ENCODE results near the gene ZNRD2. TPM values are rescaled to one million over a fixed set of nuclear protein-coding genes. Genes with fewer than 3 reads are reported as not detected.
A peak's percentile ranks its signal among the peaks of the same experiment; 100 is the strongest.

ZNRD2 gene
- total RNA-seq, 1 experiment from 2014 or later, result 40.7 TPM

- intact Hi-C loops (cut with micrococcal nuclease; ENCODE audit: unreplicated experiment), result no loop called here
- DNase-seq, result no peak
- Mint-ChIP-seq H3K27ac (ENCODE audit: unreplicated experiment) (no peak overlapping the region), H3K9me3 (ENCODE audit: low read depth, unreplicated experiment) (peaks cover 3% of the 10 kb centered on the region), H3K27me3 (ENCODE audit: unreplicated experiment) (no peaks in the 10 kb centered on the region), H3K4me3 (ENCODE audit: low read depth, unreplicated experiment) (peak overlapping the region; percentile 22), H3K36me3 (ENCODE audit: insufficient read depth, unreplicated experiment) (peaks cover 34% of the 10 kb centered on the region), H3K4me1 (ENCODE audit: low read depth, unreplicated experiment) (peaks cover 30% of the 10 kb centered on the region)
- TF ChIP-seq, protein P1, sequence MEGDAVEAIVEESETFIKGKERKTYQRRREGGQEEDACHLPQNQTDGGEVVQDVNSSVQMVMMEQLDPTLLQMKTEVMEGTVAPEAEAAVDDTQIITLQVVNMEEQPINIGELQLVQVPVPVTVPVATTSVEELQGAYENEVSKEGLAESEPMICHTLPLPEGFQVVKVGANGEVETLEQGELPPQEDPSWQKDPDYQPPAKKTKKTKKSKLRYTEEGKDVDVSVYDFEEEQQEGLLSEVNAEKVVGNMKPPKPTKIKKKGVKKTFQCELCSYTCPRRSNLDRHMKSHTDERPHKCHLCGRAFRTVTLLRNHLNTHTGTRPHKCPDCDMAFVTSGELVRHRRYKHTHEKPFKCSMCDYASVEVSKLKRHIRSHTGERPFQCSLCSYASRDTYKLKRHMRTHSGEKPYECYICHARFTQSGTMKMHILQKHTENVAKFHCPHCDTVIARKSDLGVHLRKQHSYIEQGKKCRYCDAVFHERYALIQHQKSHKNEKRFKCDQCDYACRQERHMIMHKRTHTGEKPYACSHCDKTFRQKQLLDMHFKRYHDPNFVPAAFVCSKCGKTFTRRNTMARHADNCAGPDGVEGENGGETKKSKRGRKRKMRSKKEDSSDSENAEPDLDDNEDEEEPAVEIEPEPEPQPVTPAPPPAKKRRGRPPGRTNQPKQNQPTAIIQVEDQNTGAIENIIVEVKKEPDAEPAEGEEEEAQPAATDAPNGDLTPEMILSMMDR (IDR thresholded peaks at IDR 0.05; ENCODE audit: unreplicated experiment), result no peak
- CTCF ChIA-PET, result no interaction called here
- no TSS peak for BruUV-seq (replicated peaks)
Measured at GRCh38 chr11:65526744-65527143, 43.5 kb upstream of the ZNRD2 start.

DNA sequence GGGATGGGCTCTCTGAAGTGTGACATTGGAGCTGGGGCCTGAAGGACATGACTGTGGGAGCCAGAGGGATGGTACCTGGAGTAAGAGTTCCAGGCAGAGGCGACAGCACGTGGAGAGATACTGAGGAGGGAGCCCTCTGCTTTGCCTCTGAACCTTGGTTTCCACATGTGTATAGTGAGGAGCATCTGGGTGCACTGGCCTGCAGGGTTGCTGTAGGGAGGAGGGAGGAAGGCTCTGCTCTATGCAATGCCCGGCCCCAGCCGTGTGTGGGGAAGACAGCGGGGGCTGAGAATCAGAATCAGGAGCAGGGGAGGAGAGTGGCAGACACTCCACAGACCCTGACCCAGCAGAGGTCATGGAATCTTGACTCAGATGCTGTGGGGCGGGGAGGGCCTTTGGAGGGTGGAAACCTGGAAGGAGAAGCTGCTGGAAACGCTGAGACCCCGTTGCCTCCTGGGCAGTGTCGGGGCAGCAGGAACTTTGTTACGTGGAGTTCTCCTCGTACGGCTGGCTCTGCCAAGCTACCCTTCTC is 41.4 kb upstream of the ZNRD2 start:
- H3K27ac Mint-ChIP-seq (ENCODE audit: unreplicated experiment), result no peak overlapping the region
- CTCF ChIA-PET, result interaction anchor here (0.6 kb wide), 1 partner anchor 802 kb away, joined by 7 read pairs; no protein-coding TSS in a partner anchor

DNA sequence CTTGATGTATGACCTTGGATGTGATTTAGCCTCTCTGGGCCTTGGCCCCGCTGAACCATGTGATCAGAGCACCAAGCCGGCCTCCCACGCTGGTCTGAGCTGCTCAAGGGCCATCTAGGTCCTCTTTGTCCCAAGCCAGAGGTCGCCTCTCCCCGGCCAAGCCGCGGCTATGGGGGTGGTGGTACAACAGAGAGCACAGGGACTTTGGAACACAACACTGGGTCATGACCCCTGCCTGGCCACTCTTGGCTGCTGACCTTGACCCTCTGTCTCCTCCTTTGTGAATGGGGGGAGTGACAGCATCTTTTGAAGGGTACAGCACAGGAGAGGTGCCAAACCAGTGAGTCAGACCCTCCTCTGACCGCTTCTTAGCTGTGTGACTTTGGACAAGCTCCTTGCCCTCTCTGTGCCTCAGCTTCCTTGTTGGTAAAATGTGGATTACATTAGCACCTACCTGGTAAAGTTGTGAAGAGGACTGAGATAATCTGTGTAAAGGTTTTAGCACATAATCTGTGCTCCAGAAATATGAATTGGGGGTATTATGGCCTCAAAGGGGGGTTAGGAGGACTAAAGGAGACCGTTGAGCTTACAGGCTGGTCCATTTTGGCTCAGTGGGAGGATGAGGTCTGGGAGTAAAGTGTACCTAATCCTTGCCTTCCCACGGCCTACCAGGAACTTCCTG is 40.7 kb upstream of the ZNRD2 start:
- BruUV-seq (replicated peaks), result no TSS peak
- Mint-ChIP-seq H3K9me3 (ENCODE audit: low read depth, unreplicated experiment) (no peaks in the 10 kb centered on the region), H3K27ac (ENCODE audit: unreplicated experiment) (no peak overlapping the region), H3K27me3 (ENCODE audit: unreplicated experiment) (no peaks in the 10 kb centered on the region), H3K4me3 (ENCODE audit: low read depth, unreplicated experiment) (no peak overlapping the region), H3K4me1 (ENCODE audit: low read depth, unreplicated experiment) (peaks cover 2% of the 10 kb centered on the region), H3K36me3 (ENCODE audit: insufficient read depth, unreplicated experiment) (peaks cover 49% of the 10 kb centered on the region)
- no peak for DNase-seq
- intact Hi-C loops (cut with micrococcal nuclease; ENCODE audit: unreplicated experiment), result no loop called here
- CTCF ChIA-PET, result interaction anchor here (0.6 kb wide), 1 partner anchor 803 kb away, joined by 7 read pairs; no protein-coding TSS in a partner anchor
- TF ChIP-seq, protein P1 (IDR thresholded peaks at IDR 0.05; ENCODE audit: unreplicated experiment), result no peak

More for the DNA sequence above, 41.4 kb upstream of the ZNRD2 start:
- BruUV-seq (replicated peaks), result no TSS peak
- Mint-ChIP-seq H3K36me3 (ENCODE audit: insufficient read depth, unreplicated experiment) (peaks cover 43% of the 10 kb centered on the region), H3K4me3 (ENCODE audit: low read depth, unreplicated experiment) (no peak overlapping the region), H3K4me1 (ENCODE audit: low read depth, unreplicated experiment) (peaks cover 9% of the 10 kb centered on the region), H3K9me3 (ENCODE audit: low read depth, unreplicated experiment) (peaks cover 3% of the 10 kb centered on the region), H3K27me3 (ENCODE audit: unreplicated experiment) (no peaks in the 10 kb centered on the region)
- TF ChIP-seq, protein P1 (IDR thresholded peaks at IDR 0.05; ENCODE audit: unreplicated experiment), result no peak
- DNase-seq, result no peak
- intact Hi-C loops (cut with micrococcal nuclease; ENCODE audit: unreplicated experiment), result no loop called here

DNA sequence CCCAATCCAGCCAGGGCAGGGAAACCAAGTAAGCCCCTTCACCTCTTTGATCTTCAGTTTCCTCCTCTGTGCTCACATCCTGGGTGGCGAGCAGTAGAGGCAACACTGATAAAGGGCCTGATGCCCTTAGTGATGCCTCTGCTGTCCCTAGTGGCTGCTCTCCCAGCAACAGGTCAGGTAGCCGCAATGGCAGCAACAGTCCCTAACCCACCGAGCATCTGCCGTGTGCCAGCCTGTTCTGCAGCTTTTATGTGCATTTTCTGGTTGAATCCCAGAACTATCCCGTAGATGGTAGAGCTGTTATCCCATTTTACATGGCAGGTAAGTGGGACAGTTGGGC is 40.1 kb upstream of the ZNRD2 start:
- CTCF ChIA-PET, result no interaction called here
- H3K36me3 Mint-ChIP-seq (ENCODE audit: insufficient read depth, unreplicated experiment), result peaks cover 51% of the 10 kb centered on the region
- no peak for DNase-seq
- no peak overlapping the region for H3K27ac Mint-ChIP-seq (ENCODE audit: unreplicated experiment)
- no peaks in the 10 kb centered on the region for H3K27me3 Mint-ChIP-seq (ENCODE audit: unreplicated experiment)
- TF ChIP-seq, protein P1 (IDR thresholded peaks at IDR 0.05; ENCODE audit: unreplicated experiment), result no peak
- no TSS peak for BruUV-seq (replicated peaks)
- H3K4me1 Mint-ChIP-seq (ENCODE audit: low read depth, unreplicated experiment), result no peaks in the 10 kb centered on the region
- intact Hi-C loops (cut with micrococcal nuclease; ENCODE audit: unreplicated experiment), result no loop called here
- H3K4me3 Mint-ChIP-seq (ENCODE audit: low read depth, unreplicated experiment), result no peak overlapping the region
- H3K9me3 Mint-ChIP-seq (ENCODE audit: low read depth, unreplicated experiment), result no peaks in the 10 kb centered on the region
